Stimulated activated CD8-positive, alpha-beta memory T cell treated with anti-CD3 and anti-CD28 coated beads, Interleukin-2, amount 100 ng/mL, for 48 hours (primary cell): ENCODE data around the gene RPL26.

Source experiments
- DNase-seq, 2 donors: peaks; one replicate each; pipeline ENCODE4 v3.0.0-alpha.2; 2020; ENCODE audit warnings: low read depth in 2 of 2

RPL26 gene

GRCh38 chr17:8383143-8383822 is at the start of gene RPL26:
Gene RPL26, minus strand, starts transcription at chr17:8383193. Its CDS starts 883 bp downstream, at chr17:8382310.
- peak; percentile 85 to 86 for DNase-seq

- no peak for DNase-seq
Observed at GRCh38 chr17:8430966-8431365, 48.0 kb upstream of the RPL26 start.

- no peak for DNase-seq
Observed at GRCh38 chr17:8426802-8427201, 43.8 kb upstream of the RPL26 start.

GRCh38 chr17:8426094-8426720 is 43.2 kb upstream of the RPL26 start:
- DNase-seq, result no peak

- DNase-seq, result no peak
Observed at GRCh38 chr17:8421571-8421970, 38.6 kb upstream of the RPL26 start.

GRCh38 chr17:8420041-8420934 is 37.3 kb upstream of the RPL26 start:
- DNase-seq, result no peak

- no peak for DNase-seq
Observed at GRCh38 chr17:8419305-8419704, 36.3 kb upstream of the RPL26 start.

GRCh38 chr17:8418471-8418870 is 35.5 kb upstream of the RPL26 start:
- DNase-seq, result no peak

- DNase-seq, result no peak
Observed at GRCh38 chr17:8417806-8418205, 34.8 kb upstream of the RPL26 start.

- no peak for DNase-seq
Observed at GRCh38 chr17:8413938-8414337, 30.9 kb upstream of the RPL26 start.

GRCh38 chr17:8413328-8413727 is 30.3 kb upstream of the RPL26 start:
- DNase-seq, result no peak

GRCh38 chr17:8412089-8412488 is 29.1 kb upstream of the RPL26 start:
- DNase-seq, result no peak

- no peak for DNase-seq
Observed at GRCh38 chr17:8410883-8411238, 27.9 kb upstream of the RPL26 start.

GRCh38 chr17:8409966-8410882 is 27.2 kb upstream of the RPL26 start:
- DNase-seq, result peak; percentile 58 to 73

- DNase-seq, result no peak
Observed at GRCh38 chr17:8408371-8408770, 25.4 kb upstream of the RPL26 start.

GRCh38 chr17:8406174-8406573 is 23.2 kb upstream of the RPL26 start:
- DNase-seq, result no peak

GRCh38 chr17:8405499-8406016 is 22.6 kb upstream of the RPL26 start:
- DNase-seq, result no peak

- no peak for DNase-seq
Observed at GRCh38 chr17:8402921-8403536, 20.0 kb upstream of the RPL26 start.

GRCh38 chr17:8401107-8401506 is 18.1 kb upstream of the RPL26 start:
- no peak for DNase-seq

- no peak for DNase-seq
Observed at GRCh38 chr17:8398980-8399379, 16.0 kb upstream of the RPL26 start.

- DNase-seq, result no peak
Observed at GRCh38 chr17:8397636-8398035, 14.6 kb upstream of the RPL26 start, which contains the start of gene RNF222. Gene RNF222, minus strand, starts transcription at chr17:8397827. Its CDS starts 4,366 bp downstream, at chr17:8393461.
